Cardiac muscle cell (in vitro differentiated cells and primary cell): ENCODE measurements around the gene KDM4B. TPM values are rescaled to one million over a fixed set of nuclear protein-coding genes. Genes with fewer than 3 reads are reported as not detected.
A peak's percentile ranks its signal among the peaks of the same experiment; 100 is the strongest.
"Not testable (repeated sequence)": the region's sequence is repeated elsewhere in the genome, so short reads cannot be mapped to it uniquely, and the experiment has no call there.

Source experiments
- DNase-seq, 2 donors: peaks; one replicate each; pipeline versions ENCODE4 v3.0.0 to v3.0.0-alpha.2; 2010 to 2017; ENCODE audit warnings: low read depth in 1 of 2, low spot score in 1 of 2
- H3K27ac ChIP-seq: fragments of 200-600 bp; sonication (generic); 2 replicates; pipeline ENCODE4 v1.5.1; 2016
- H3K27me3 ChIP-seq: fragments of 200-600 bp; sonication (generic); 2 replicates; pipeline ENCODE4 v1.6.0; 2016; ENCODE audit warnings: control low read depth
- H3K36me3 ChIP-seq: fragments of 200-600 bp; sonication (generic); 2 replicates; pipeline ENCODE4 v1.5.1; 2016; ENCODE audit warnings: control low read depth
- H3K4me1 ChIP-seq: fragments of 200-600 bp; sonication (generic); 2 replicates; pipeline ENCODE4 v1.8.1; 2017; ENCODE audit warnings: low read depth, mild to moderate bottlenecking, mixed run types
- H3K4me3 ChIP-seq: fragments of 200-600 bp; sonication (generic); 2 replicates; pipeline ENCODE4 v1.5.1; 2016; ENCODE audit warnings: mild to moderate bottlenecking
- H3K9me3 ChIP-seq: fragments of 200-600 bp; sonication (generic); 2 replicates; pipeline ENCODE4 v1.5.1; 2017; ENCODE audit warnings: low read depth, mild to moderate bottlenecking, control low read depth
- CTCF ChIP-seq: IDR thresholded peaks from 2 replicates; pipeline ENCODE4 v1.5.1; 2012; ENCODE audit warnings: low read depth, mild to moderate bottlenecking, low read length
- polyA plus RNA-seq: library from polyadenylated mRNA; unstranded; fragments of >200 nt; fragmentation: Nextera tagmentation; extraction: Ambion mirVana; gene quantifications from 2 replicates; pipeline ENCODE4 v1.2.1, GENCODE V29; 2016
- total RNA-seq: library from RNA; depleted of rRNA; stranded (reverse); fragments of >200 nt; gene quantifications from 2 replicates; pipeline ENCODE4 v1.2.3, GENCODE V29; 2016

The KDM4B gene
- total and polyA plus RNA-seq, 2 experiments from 2014 or later: 74.6 to 90.6 TPM

GRCh38 chr19:4970558-4971423 lies 1.9 kb downstream of the KDM4B start:
- peak; percentile 26 to 43 for DNase-seq
- peak overlapping the region; percentile 81 for H3K27ac ChIP-seq

GRCh38 chr19:4971424-4971793 lies 2.5 kb downstream of the KDM4B start:
- no peak for TF ChIP-seq CTCF
- no peaks in the 10 kb centered on the region for H3K9me3 ChIP-seq
- peak overlapping the region; percentile 95 for H3K4me3 ChIP-seq
- peak in 1 of 2 donors; percentile 15 for DNase-seq
- H3K27ac ChIP-seq: peak overlapping the region; percentile 81
- no peaks in the 10 kb centered on the region for H3K36me3 ChIP-seq
- peaks cover 9% of the 10 kb centered on the region for H3K4me1 ChIP-seq
- H3K27me3 ChIP-seq: no peaks in the 10 kb centered on the region

More at GRCh38 chr19:4970558-4971423, 1.9 kb downstream of the KDM4B start:
- Histone ChIP-seq H3K4me3 (peak overlapping the region; percentile 95), H3K36me3 (no peaks in the 10 kb centered on the region), H3K9me3 (no peaks in the 10 kb centered on the region), H3K4me1 (peaks cover 5% of the 10 kb centered on the region), H3K27me3 (no peaks in the 10 kb centered on the region)
- no peak for TF ChIP-seq CTCF

- no peaks in the 10 kb centered on the region for H3K27me3 ChIP-seq
- H3K27ac ChIP-seq: peak overlapping the region; percentile 81
- H3K4me1 ChIP-seq: peaks cover 14% of the 10 kb centered on the region
- no peak overlapping the region for H3K4me3 ChIP-seq
- no peaks in the 10 kb centered on the region for H3K36me3 ChIP-seq
- TF ChIP-seq CTCF: no peak
- H3K9me3 ChIP-seq: no peaks in the 10 kb centered on the region
- no peak for DNase-seq
Observed at GRCh38 chr19:4971816-4972495, 3.0 kb downstream of the KDM4B start.

- TF ChIP-seq CTCF: no peak
- Histone ChIP-seq H3K4me3 (no peak overlapping the region), H3K36me3 (no peaks in the 10 kb centered on the region), H3K4me1 (peaks cover 21% of the 10 kb centered on the region), H3K27ac (no peak overlapping the region), H3K9me3 (no peaks in the 10 kb centered on the region), H3K27me3 (no peaks in the 10 kb centered on the region)
- peak in 1 of 2 donors; percentile 27 for DNase-seq
Observed at GRCh38 chr19:4972509-4973230, 3.8 kb downstream of the KDM4B start.

- Histone ChIP-seq H3K27ac (peak overlapping the region; percentile 8), H3K27me3 (no peaks in the 10 kb centered on the region), H3K9me3 (no peaks in the 10 kb centered on the region), H3K36me3 (no peaks in the 10 kb centered on the region), H3K4me3 (no peak overlapping the region), H3K4me1 (peaks cover 23% of the 10 kb centered on the region)
- TF ChIP-seq CTCF: no peak
- DNase-seq: no peak
Observed at GRCh38 chr19:4974880-4975469, 6.1 kb downstream of the KDM4B start.

- H3K4me1 ChIP-seq: peaks cover 23% of the 10 kb centered on the region
- not testable (repeated sequence) for H3K27me3 ChIP-seq, H3K9me3 ChIP-seq, H3K36me3 ChIP-seq, H3K4me3 ChIP-seq, DNase-seq, H3K27ac ChIP-seq
Observed at GRCh38 chr19:4975601-4976000, 6.7 kb downstream of the KDM4B start.
